HepG2 (cell line): ENCODE data around the gene NATD1. TPM values are rescaled to one million over a fixed set of nuclear protein-coding genes. Genes with fewer than 3 reads are reported as not detected.

ENCODE experiments used
- ATAC-seq: fragments of 200-7000 bp; cut with Tn5 transposase; 3 replicates; pipeline ENCODE4 v1.9.1; 2020; ENCODE audit warnings: mild to moderate bottlenecking, moderate library complexity
- Bru-seq: library from RNA; stranded (reverse); fragments of 400-500 nt; gene quantifications from one replicate; lab custom pipeline; 2021; lab: Mats Ljungman, UMichigan
- BruChase-seq, 2 experiments: library from RNA; stranded (reverse); fragments of 400-500 nt; gene quantifications; one replicate each; lab custom pipeline; 2021; lab: Mats Ljungman, UMichigan
- BruUV-seq: library from RNA; stranded (reverse); fragments of 400-500 nt; replicated peaks from 2 replicates; lab custom pipeline; 2021; lab: Mats Ljungman, UMichigan
- CTCF ChIA-PET: fragments of 300-600 bp; formaldehyde crosslinking; extraction: SDS; loops from one replicate; lab custom pipeline; 2021; ENCODE audit warnings: low total read pairs, inconsistent platforms, low intra/inter-chr PET ratio; lab: Yijun Ruan, JAX
- POLR2A ChIA-PET: fragments of 350-600 bp; sonication (Branson Sonifier 250); formaldehyde crosslinking; loops from one replicate; lab custom pipeline; 2020; ENCODE audit warnings: antibody characterized with exemption, inconsistent platforms; lab: Yijun Ruan, JAX
- DNase-seq: peaks from one replicate; pipeline ENCODE4 v3.0.0-alpha.2; 2015; ENCODE audit warnings: low spot score
- FAIRE-seq: peaks from 3 replicates; lab custom pipeline; 2011; peaks lifted over from hg19 to GRCh38; lab: Jason Lieb, UNC
- H2AFZ ChIP-seq: one replicate; pipeline ENCODE4 v1.6.1; 2011; ENCODE audit warnings: low read length, inconsistent platforms
- H3K27ac ChIP-seq: fragments of 300-600 bp; 3 replicates; pipeline ENCODE4 v1.8.0; 2011; ENCODE audit warnings: mixed run types, mild to moderate bottlenecking, mixed read lengths, low read length, inconsistent platforms; ENCODE audit not compliant: insufficient read depth; ENCODE audit errors: extremely low read length
- H3K27me3 ChIP-seq, 2 experiments: fragments of 200-600 bp in 1 of 2; 2 replicates in 1 of 2; 3 replicates in 1 of 2; pipeline versions ENCODE4 v1.6.0 to v1.8.0; 2011; ENCODE audit warnings: low read length in 2 of 2, mild to moderate bottlenecking in 2 of 2, moderate library complexity in 2 of 2, inconsistent platforms in 1 of 2; ENCODE audit not compliant: insufficient read depth in 2 of 2, control insufficient read depth in 1 of 2
- H3K36me3 ChIP-seq, 2 experiments: fragments of 200-600 bp in 1 of 2; replicated peaks in 1 of 2; 2 replicates in 1 of 2; 3 replicates in 1 of 2; pipeline versions ENCODE4 v1.5.1 to v1.8.0; 2011; ENCODE audit warnings: low read length in 2 of 2, inconsistent platforms in 1 of 2; ENCODE audit not compliant: insufficient read depth in 2 of 2, control insufficient read depth in 1 of 2
- H3K4me1 ChIP-seq: 2 replicates; pipeline ENCODE4 v1.5.1; 2012; ENCODE audit warnings: low read length, inconsistent platforms; ENCODE audit not compliant: insufficient read depth
- H3K4me2 ChIP-seq: 2 replicates; pipeline ENCODE4 v1.6.0; 2011; ENCODE audit warnings: low read depth, low read length, inconsistent platforms
- H3K4me3 ChIP-seq, 3 experiments: fragments of 200-600 bp in 1 of 3; sonication (generic), shearing (Covaris generic) in 1 of 3; replicated peaks in 1 of 3; 2 replicates each; pipeline ENCODE4 v1.5.1; 2011 to 2016; ENCODE audit warnings: low read length in 3 of 3, inconsistent platforms in 2 of 3, low read depth in 2 of 3, mild to moderate bottlenecking in 2 of 3, control low read depth in 1 of 3, mixed read lengths in 1 of 3; ENCODE audit not compliant: insufficient read depth in 1 of 3
- H3K79me2 ChIP-seq: one replicate; pipeline ENCODE4 v1.6.1; 2011; ENCODE audit warnings: low read length, inconsistent platforms; ENCODE audit not compliant: insufficient read depth
- H3K9ac ChIP-seq: 2 replicates; pipeline ENCODE4 v1.6.0; 2011; ENCODE audit warnings: mild to moderate bottlenecking, low read depth, low read length, inconsistent platforms; ENCODE audit not compliant: insufficient read depth
- H3K9me3 ChIP-seq: 2 replicates; pipeline ENCODE4 v1.5.1; 2012; ENCODE audit warnings: mild to moderate bottlenecking, low read length
- H4K20me1 ChIP-seq: 2 replicates; pipeline ENCODE4 v1.6.0; 2011; ENCODE audit warnings: inconsistent platforms, mild to moderate bottlenecking, low read length, moderate library complexity; ENCODE audit not compliant: insufficient read depth
- ADNP ChIP-seq: sonication (generic); formaldehyde crosslinking; IDR thresholded peaks from 2 replicates; pipeline ENCODE4 v1.4.0; 2020; ENCODE audit warnings: missing genetic modification reagents
- CCAR2 ChIP-seq: fragments of 200-400 bp; formaldehyde crosslinking; optimal IDR thresholded peaks from 2 replicates; pipeline ENCODE3; 2018; ENCODE audit warnings: low read depth, mild to moderate bottlenecking, low read length, moderate library complexity
- CENPBD1 ChIP-seq: sonication (generic); formaldehyde crosslinking; IDR thresholded peaks from 2 replicates; pipeline ENCODE4 v1.8.0; 2022; ENCODE audit warnings: missing genetic modification reagents, low read depth, mild to moderate bottlenecking, borderline replicate concordance
- GABPA ChIP-seq, 2 experiments: IDR thresholded peaks; 2 replicates each; pipeline ENCODE4 v1.6.1; 2011 to 2016; ENCODE audit warnings: low read depth in 2 of 2, low read length in 1 of 2, missing biosample characterization in 1 of 2, missing genetic modification characterization in 1 of 2
- GATAD2A ChIP-seq: IDR thresholded peaks from 2 replicates; pipeline ENCODE4 v1.6.1; 2016
- KDM1A ChIP-seq: IDR thresholded peaks from 2 replicates; pipeline ENCODE4 v1.6.1; 2016; ENCODE audit warnings: missing compliant biosample characterization
- PATZ1 ChIP-seq: sonication (generic); formaldehyde crosslinking; IDR thresholded peaks from 2 replicates; pipeline ENCODE4 v1.4.0; 2020; ENCODE audit warnings: missing genetic modification reagents
- RELA ChIP-seq: sonication (generic); formaldehyde crosslinking; IDR thresholded peaks from 2 replicates; pipeline ENCODE4 v1.4.0; 2020; ENCODE audit warnings: missing genetic modification reagents
- SMC3 ChIP-seq: IDR thresholded peaks from 2 replicates; pipeline ENCODE4 v1.6.1; 2011; ENCODE audit warnings: low read length, improper control_type of control experiment
- TAF1 ChIP-seq: sonication (generic); formaldehyde crosslinking; IDR thresholded peaks from 2 replicates; pipeline ENCODE4 v1.4.0; 2020; ENCODE audit warnings: missing genetic modification reagents
- TGIF2 ChIP-seq: IDR thresholded peaks from 2 replicates; pipeline ENCODE4 v1.6.1; 2016; ENCODE audit warnings: control low read depth, missing compliant biosample characterization
- ZNF354B ChIP-seq: sonication (generic); formaldehyde crosslinking; IDR thresholded peaks from 2 replicates; pipeline ENCODE4 v1.8.0; 2022; ENCODE audit warnings: mild to moderate bottlenecking, missing genetic modification reagents
- WGBS: methylation state at CpG from one replicate; pipeline ENCODE4 v1.1.6; 2017; ENCODE audit warnings: low lambda C conversion rate; 5-methylcytosine and 5-hydroxymethylcytosine counted together
- in situ Hi-C: cut with HindIII; loops from 2 replicates; pipeline ENCODE4 v1.10.0; 2017; ENCODE audit warnings: low pct_unique_long_range_greater_than_20kb; ENCODE audit not compliant: extremely low pct_ligation_motif_present
- intact Hi-C: fragments of 100-400 bp; cut with micrococcal nuclease; formaldehyde crosslinking; loops from one replicate; pipeline ENCODE4 v1.10.0; 2022; ENCODE audit not compliant: unreplicated experiment
- long read RNA-seq, 2 experiments: library from RNA in 1 of 2; library from polyadenylated mRNA in 1 of 2; stranded (forward) in 1 of 2; unstranded in 1 of 2; transcript quantifications; one replicate each; pipeline ENCODE4 v2.0.0, GENCODE V29; 2019 to 2022
- polyA minus RNA-seq, 3 experiments: library from RNA; depleted of rRNA, polyadenylated mRNA; stranded (reverse); fragments of >200 nt; gene quantifications; 2 replicates each; pipeline ENCODE4 v1.2.3, GENCODE V29; 2011; ENCODE audit warnings: low replicate concordance in 1 of 3
- polyA plus RNA-seq, 8 experiments: library from polyadenylated mRNA; depleted of rRNA in 3 of 8; stranded (reverse) in 7 of 8; unstranded in 1 of 8; fragments of >200 nt; fragmentation: Illumina TruSeq in 4 of 8; extraction: Trizol in 4 of 8; gene quantifications; 2 replicates each; pipeline versions ENCODE4 v1.2.1 to v1.2.3, GENCODE V29; 2011 to 2016; ENCODE audit warnings: low read depth in 4 of 8, missing spikeins in 1 of 8, mixed read lengths in 1 of 8; ENCODE audit not compliant: insufficient read depth in 1 of 8
- total RNA-seq, 5 experiments: library from RNA; depleted of rRNA; stranded (reverse); fragments of >200 nt; fragmentation: Illumina TruSeq; extraction: Trizol; gene quantifications; 2 replicates each; pipeline ENCODE4 v1.2.3, GENCODE V29; 2016; ENCODE audit warnings: low read depth in 1 of 5
- TF ChIP-seq, protein P1 (sequence below): sonication (generic); IDR thresholded peaks from 2 replicates; pipeline ENCODE4 v1.6.1; 2016; ENCODE audit warnings: low read depth, borderline replicate concordance
- TF ChIP-seq, protein P2 (sequence below): IDR thresholded peaks from 2 replicates; pipeline ENCODE4 v1.6.1; 2016; ENCODE audit warnings: missing genetic modification reagents, missing compliant biosample characterization

The NATD1 gene, protein sequence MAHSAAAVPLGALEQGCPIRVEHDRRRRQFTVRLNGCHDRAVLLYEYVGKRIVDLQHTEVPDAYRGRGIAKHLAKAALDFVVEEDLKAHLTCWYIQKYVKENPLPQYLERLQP
- total RNA-seq (2016; rRNA removed; fragmentation: Illumina TruSeq; extraction: Trizol) (0.31 and 0.45 TPM in 2 replicates), polyA plus RNA-seq (2011; rRNA removed) (2.3 and 2.9 TPM in 2 replicates), polyA minus RNA-seq (2011; rRNA and poly(A)+ RNA removed; ENCODE audit: low replicate concordance) (2.3 and 4.5 TPM in 2 replicates), Bru-seq, nascent RNA (percentile 37 among the genes with signal in this experiment), BruChase-seq, experiment 1, labeled RNA remaining after a 6-hour chase (percentile 48 among the genes with signal in this experiment), BruChase-seq, experiment 2, labeled RNA remaining after a 2-hour chase (percentile 39 among the genes with signal in this experiment)
- total RNA-seq (2016; cell fraction: cytosol; rRNA removed; fragmentation: Illumina TruSeq; extraction: Trizol; ENCODE audit: low read depth), result 0.18 and 0.30 TPM in 2 replicates
- total RNA-seq (2016; cell fraction: insoluble cytoplasmic fraction; rRNA removed; fragmentation: Illumina TruSeq; extraction: Trizol), result 0.28 and 0.43 TPM in 2 replicates
- total RNA-seq (2016; cell fraction: membrane; rRNA removed; fragmentation: Illumina TruSeq; extraction: Trizol), result 0.38 and 0.43 TPM in 2 replicates
- total RNA-seq (2016; cell fraction: nucleus; rRNA removed; fragmentation: Illumina TruSeq; extraction: Trizol), result 0.34 and 0.44 TPM in 2 replicates
- 2.2 and 2.3 TPM in 2 replicates for polyA plus RNA-seq (2011; cell fraction: cytosol; rRNA removed)
- polyA plus RNA-seq (2011; cell fraction: nucleus; rRNA removed), result 2.5 and 3.4 TPM in 2 replicates
- 2.2 and 3.4 TPM in 2 replicates for polyA plus RNA-seq (2012)
- 0.19 and 0.27 TPM in 2 replicates for polyA plus RNA-seq (2016; cell fraction: cytosol; fragmentation: Illumina TruSeq; extraction: Trizol; ENCODE audit: low read depth)
- 0.74 and 0.80 TPM in 2 replicates for polyA plus RNA-seq (2016; cell fraction: insoluble cytoplasmic fraction; fragmentation: Illumina TruSeq; extraction: Trizol; ENCODE audit: low read depth)
- 0.39 and 0.44 TPM in 2 replicates for polyA plus RNA-seq (2016; cell fraction: membrane; fragmentation: Illumina TruSeq; extraction: Trizol; ENCODE audit: low read depth)
- 1.1 TPM in 2 replicates for polyA plus RNA-seq (2016; cell fraction: nucleus; fragmentation: Illumina TruSeq; extraction: Trizol; ENCODE audit: insufficient read depth, low read depth)
- 1.8 and 2.8 TPM in 2 replicates for polyA minus RNA-seq (2011; cell fraction: cytosol; rRNA and poly(A)+ RNA removed)
- polyA minus RNA-seq (2011; cell fraction: nucleus; rRNA and poly(A)+ RNA removed), result 1.5 and 2.9 TPM in 2 replicates
- long read RNA-seq, experiment 1, result 0 reads
- long read RNA-seq, experiment 2, full-length matches to known transcripts, result 9 of 18 reads
- long read RNA-seq, experiment 2, partial matches to known transcripts, result 0 of 18 reads
- long read RNA-seq, experiment 2, other reads (novel, unspliced or antisense), result 9 of 18 reads

GRCh38 chr17:21252796-21253645 lies at the start of gene NATD1:
Gene NATD1 (minus strand): TSS chr17:21253410. CDS start chr17:21253264, 146 bp downstream.
- H2AFZ ChIP-seq, result no peak within 1 kb of the TSS
- no TSS peak for BruUV-seq
- peak within 1 kb of the TSS; percentile 65 to 76 (median 75) for H3K4me3 ChIP-seq
- H4K20me1 ChIP-seq, result peaks cover 3% of the 10 kb centered on the region; the same call in 1 of the 2 replicates
- peak within 1 kb of the TSS; percentile 60; the same call in 1 of the 2 replicates for H3K9ac ChIP-seq
- DNase-seq (peak; percentile 68), FAIRE-seq (no peak), ATAC-seq (peak; percentile 56)
- H3K27me3 ChIP-seq, result peaks cover 3 to 34% of the 10 kb centered on the region in 2 experiments; a peak in 4 of 5 replicates
- H3K36me3 ChIP-seq, result no peaks in the 10 kb centered on the region
- in situ Hi-C loops (no loop called here), intact Hi-C loops (loop anchor here (1.0 to 5.0 kb wide), 2 partner anchors 34 to 40 kb away; no protein-coding TSS in a partner anchor)
- H3K9me3 ChIP-seq, result no peaks in the 10 kb centered on the region
- H3K4me2 ChIP-seq, result peak within 1 kb of the TSS; percentile 87
- H3K79me2 ChIP-seq, result no peaks in the 10 kb centered on the region
- ChIA-PET CTCF (interaction anchor here (1.3 kb wide), 1 partner anchor 27 kb away, joined by 3 read pairs; no protein-coding TSS in a partner anchor), POLR2A (interaction anchor here (1.1 kb wide), 1 partner anchor 23 kb away, joined by 3 read pairs; no protein-coding TSS in a partner anchor)
- WGBS, result no CpG with 5 or more reads among the region's 117 CpGs
- H3K4me1 ChIP-seq, result peaks cover 22% of the 10 kb centered on the region
- no peak within 1 kb of the TSS for H3K27ac ChIP-seq
- no peak for TF ChIP-seq RELA (CRISPR knock-in tag)
- TF ChIP-seq PATZ1 (CRISPR knock-in tag), result peak; percentile 62
- TF ChIP-seq CCAR2, result no peak
- TF ChIP-seq GABPA (IDR thresholded peaks at IDR 0.05; ENCODE audit: low read depth, low read length), result no peak
- no peak for TF ChIP-seq GABPA (CRISPR knock-in tag; IDR thresholded peaks at IDR 0.05; ENCODE audit: low read depth)
- TF ChIP-seq ZNF354B (CRISPR knock-in tag), result no peak
- peak; percentile 32; the same call in 1 of the 2 replicates for TF ChIP-seq TAF1
- TF ChIP-seq CENPBD1 (CRISPR knock-in tag), result no peak
- no peak for TF ChIP-seq KDM1A (CRISPR knock-in tag)
- TF ChIP-seq, protein P1, sequence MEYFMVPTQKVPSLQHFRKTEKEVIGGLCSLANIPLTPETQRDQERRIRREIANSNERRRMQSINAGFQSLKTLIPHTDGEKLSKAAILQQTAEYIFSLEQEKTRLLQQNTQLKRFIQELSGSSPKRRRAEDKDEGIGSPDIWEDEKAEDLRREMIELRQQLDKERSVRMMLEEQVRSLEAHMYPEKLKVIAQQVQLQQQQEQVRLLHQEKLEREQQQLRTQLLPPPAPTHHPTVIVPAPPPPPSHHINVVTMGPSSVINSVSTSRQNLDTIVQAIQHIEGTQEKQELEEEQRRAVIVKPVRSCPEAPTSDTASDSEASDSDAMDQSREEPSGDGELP, result peak; percentile 99
- no peak for TF ChIP-seq GATAD2A (CRISPR knock-in tag)
- TF ChIP-seq SMC3, result no peak
- TF ChIP-seq TGIF2 (CRISPR knock-in tag), result peak; percentile 34; the same call in 1 of the 2 replicates
- TF ChIP-seq, protein P2, sequence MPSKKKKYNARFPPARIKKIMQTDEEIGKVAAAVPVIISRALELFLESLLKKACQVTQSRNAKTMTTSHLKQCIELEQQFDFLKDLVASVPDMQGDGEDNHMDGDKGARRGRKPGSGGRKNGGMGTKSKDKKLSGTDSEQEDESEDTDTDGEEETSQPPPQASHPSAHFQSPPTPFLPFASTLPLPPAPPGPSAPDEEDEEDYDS (CRISPR knock-in tag), result no peak
- no peak for TF ChIP-seq ADNP (CRISPR knock-in tag)
